K562 (cell line): ENCODE results near the gene ZDHHC14. TPM values are rescaled to one million over a fixed set of nuclear protein-coding genes. Genes with fewer than 3 reads are reported as not detected.

Source experiments
- ATAC-seq: fragments of 200-7000 bp; cut with Tn5 transposase; 3 replicates; pipeline ENCODE4 v1.9.1; 2020; ENCODE audit warnings: moderate library complexity
- Bru-seq: library from RNA; stranded (reverse); fragments of 400-500 nt; gene quantifications from one replicate; lab custom pipeline; 2021; lab: Mats Ljungman, UMichigan
- BruChase-seq, 2 experiments: library from RNA; stranded (reverse); fragments of 400-500 nt; gene quantifications; one replicate each; lab custom pipeline; 2021; lab: Mats Ljungman, UMichigan
- BruUV-seq: library from RNA; stranded (reverse); fragments of 400-500 nt; replicated peaks from 2 replicates; lab custom pipeline; 2021; lab: Mats Ljungman, UMichigan
- CTCF ChIA-PET: fragments of 300-600 bp; formaldehyde crosslinking; extraction: SDS; loops from one replicate; lab custom pipeline; 2021; ENCODE audit warnings: low intra/inter-chr PET ratio; lab: Yijun Ruan, JAX
- POLR2A ChIA-PET: fragments of 300-600, 350-650 bp; sonication (Branson Sonifier 250); formaldehyde crosslinking; extraction: SDS; loops from one replicate; lab custom pipeline; 2021; ENCODE audit warnings: antibody characterized with exemption, inconsistent platforms; lab: Yijun Ruan, JAX
- DNase-seq, 4 experiments: peaks; one replicate each; pipeline versions ENCODE4 v3.0.0 to v3.0.0-alpha.2; 2011 to 2018; ENCODE audit warnings: low spot score in 3 of 4, mixed read lengths in 3 of 4; ENCODE audit errors: extremely low read depth in 1 of 4
- FAIRE-seq: peaks from 2 replicates; lab custom pipeline; 2011; peaks lifted over from hg19 to GRCh38; lab: Jason Lieb, UNC
- H2AFZ ChIP-seq: 2 replicates; pipeline ENCODE4 v1.6.0; 2011; ENCODE audit warnings: low read depth, low read length, control low read depth, inconsistent platforms
- H3K27ac ChIP-seq: fragments of 200-600 bp; 3 replicates; pipeline ENCODE4 v1.8.0; 2011; ENCODE audit warnings: low read depth, mild to moderate bottlenecking, control low read depth, inconsistent platforms, low read length, moderate library complexity, mixed read lengths; ENCODE audit errors: extremely low read depth
- H3K27me3 ChIP-seq, 2 experiments: fragments of 300-600 bp in 1 of 2; 2 replicates in 1 of 2; 3 replicates in 1 of 2; pipeline versions ENCODE4 v1.6.0 to v1.8.0; 2011; ENCODE audit warnings: inconsistent platforms in 2 of 2, low read length in 2 of 2, mild to moderate bottlenecking in 1 of 2, mixed read lengths in 1 of 2, moderate library complexity in 1 of 2; ENCODE audit not compliant: control insufficient read depth in 2 of 2, insufficient read depth in 2 of 2
- H3K36me3 ChIP-seq: fragments of 300-600 bp; 3 replicates; pipeline ENCODE4 v1.8.0; 2011; ENCODE audit warnings: mild to moderate bottlenecking, low read length, inconsistent platforms; ENCODE audit not compliant: control insufficient read depth, insufficient read depth
- H3K4me1 ChIP-seq, 2 experiments: fragments of 200-600 bp in 1 of 2; replicated peaks in 1 of 2; 2 replicates in 1 of 2; 3 replicates in 1 of 2; pipeline versions ENCODE4 v1.5.1 to v1.8.0; 2011; ENCODE audit warnings: inconsistent platforms in 2 of 2, low read length in 2 of 2, mild to moderate bottlenecking in 1 of 2, mixed read lengths in 1 of 2, moderate library complexity in 1 of 2; ENCODE audit not compliant: control insufficient read depth in 2 of 2, insufficient read depth in 2 of 2
- H3K4me2 ChIP-seq: 2 replicates; pipeline ENCODE4 v1.6.1; 2011; ENCODE audit warnings: low read length, control low read depth, inconsistent platforms, mixed read lengths; ENCODE audit not compliant: insufficient read depth
- H3K4me3 ChIP-seq: fragments of 200-600 bp; sonication (generic), shearing (Covaris generic); 2 replicates; pipeline ENCODE4 v1.5.1; 2016; ENCODE audit warnings: control low read depth, inconsistent platforms
- H3K79me2 ChIP-seq: fragments of 200-600 bp; 3 replicates; pipeline ENCODE4 v1.8.0; 2011; ENCODE audit warnings: low read length, inconsistent platforms; ENCODE audit not compliant: control insufficient read depth, insufficient read depth
- H3K9ac ChIP-seq, 2 experiments: 2 replicates each; pipeline versions ENCODE4 v1.6.0 to v1.6.1; 2011; ENCODE audit warnings: low read depth in 2 of 2, low read length in 2 of 2, control low read depth in 1 of 2, inconsistent platforms in 1 of 2, mild to moderate bottlenecking in 1 of 2, mixed read lengths in 1 of 2; ENCODE audit not compliant: insufficient read depth in 1 of 2
- H3K9me1 ChIP-seq: one replicate; pipeline ENCODE4 v1.6.0; 2011; ENCODE audit warnings: inconsistent platforms, mild to moderate bottlenecking, low read length, moderate library complexity; ENCODE audit not compliant: control insufficient read depth, insufficient read depth
- H3K9me3 ChIP-seq: replicated peaks from 2 replicates; pipeline ENCODE4 v1.5.1; 2011; ENCODE audit warnings: low read depth, low read length, inconsistent platforms; ENCODE audit not compliant: control insufficient read depth, insufficient read depth
- H4K20me1 ChIP-seq: replicated peaks from 2 replicates; pipeline ENCODE4 v1.6.1; 2011; ENCODE audit warnings: low read length, inconsistent platforms, mixed read lengths; ENCODE audit not compliant: control insufficient read depth, insufficient read depth
- ARID1B ChIP-seq: fragments of 450-650 bp; IDR thresholded peaks from 2 replicates; pipeline ENCODE4 v1.6.1; 2016; ENCODE audit warnings: antibody characterized with exemption, mild to moderate bottlenecking, inconsistent platforms
- ATF7 ChIP-seq: fragments of 450-650 bp; IDR thresholded peaks from 2 replicates; pipeline ENCODE4 v1.7.1; 2014; ENCODE audit warnings: mild to moderate bottlenecking, moderate library complexity
- CTBP1 ChIP-seq: fragments of 450-650 bp; IDR thresholded peaks from 2 replicates; pipeline ENCODE4 v1.6.1; 2016; ENCODE audit warnings: borderline replicate concordance
- ERF ChIP-seq: fragments of 450-650 bp; formaldehyde crosslinking; IDR thresholded peaks from 2 replicates; pipeline ENCODE4 v1.4.0; 2020; ENCODE audit warnings: mild to moderate bottlenecking, mixed read lengths
- FOXK1 ChIP-seq: sonication (generic); formaldehyde crosslinking; IDR thresholded peaks from 2 replicates; pipeline ENCODE4 v1.8.0; 2022; ENCODE audit warnings: missing genetic modification reagents, mild to moderate bottlenecking, borderline replicate concordance
- YY1 ChIP-seq, 3 experiments: IDR thresholded peaks; 2 replicates each; pipeline ENCODE4 v1.6.1; 2011; ENCODE audit warnings: low read length in 2 of 3, mild to moderate bottlenecking in 2 of 3, moderate library complexity in 2 of 3, borderline replicate concordance in 1 of 3, control low read depth in 1 of 3, low read depth in 1 of 3; ENCODE audit not compliant: insufficient read depth in 3 of 3, insufficient replicate concordance in 2 of 3, control insufficient read depth in 1 of 3, insufficient read length in 1 of 3; ENCODE audit errors: extremely low read depth in 1 of 3
- ZBTB9 ChIP-seq: fragments of 450-650 bp; formaldehyde crosslinking; IDR thresholded peaks from 2 replicates; pipeline ENCODE4 v1.4.0; 2020; ENCODE audit warnings: mild to moderate bottlenecking, moderate library complexity
- ZNF3 ChIP-seq: fragments of 250-450 bp; sonication (Bioruptor Pico); IDR thresholded peaks from 2 replicates; pipeline ENCODE4 v1.5.0; 2021; ENCODE audit warnings: mild to moderate bottlenecking, moderate library complexity
- ZNF444 ChIP-seq: fragments of 250-450 bp; sonication (Bioruptor Pico); IDR thresholded peaks from 2 replicates; pipeline ENCODE4 v1.4.0; 2020; ENCODE audit warnings: mild to moderate bottlenecking, moderate library complexity
- WGBS: fragments of 100-300 bp; shearing (Covaris generic); methylation state at CpG from one replicate; pipeline ENCODE4 v1.1.6; 2016; ENCODE audit warnings: low coverage, mixed read lengths; ENCODE audit not compliant: insufficient coverage; ENCODE audit errors: missing lambda C conversion rate; 5-methylcytosine and 5-hydroxymethylcytosine counted together
- in situ Hi-C: fragments of 300-500 bp; cut with MboI; formaldehyde crosslinking; loops from 4 replicates; pipeline ENCODE4 v1.15.0; 2018; ENCODE audit warnings: inconsistent platforms, mixed read lengths
- intact Hi-C: fragments of 100-400 bp; cut with micrococcal nuclease; formaldehyde crosslinking; loops from 2 replicates; pipeline ENCODE4 v1.14.2; 2022
- long read RNA-seq, 3 experiments: library from polyadenylated mRNA in 2 of 3; library from RNA in 1 of 3; unstranded in 2 of 3; stranded (forward) in 1 of 3; transcript quantifications; one replicate each; pipeline ENCODE4 v2.0.0, GENCODE V29; 2019 to 2022
- polyA minus RNA-seq, 3 experiments: library from RNA; depleted of rRNA, polyadenylated mRNA; stranded (reverse); fragments of >200 nt; gene quantifications; 2 replicates each; pipeline ENCODE4 v1.2.3, GENCODE V29; 2011
- polyA plus RNA-seq, 8 experiments: library from polyadenylated mRNA; depleted of rRNA in 4 of 8; stranded (reverse) in 5 of 8; unstranded in 3 of 8; fragments of >200 nt; fragmentation: Nextera tagmentation in 2 of 8; fragmentation: Illumina TruSeq in 1 of 8; extraction: Ambion mirVana in 2 of 8; extraction: Trizol in 1 of 8; gene quantifications; 2 replicates each; pipeline versions ENCODE4 v1.2.1 to v1.2.3, GENCODE V29; 2011 to 2014; ENCODE audit warnings: inconsistent platforms in 1 of 8, missing spikeins in 1 of 8
- total RNA-seq, 7 experiments: library from RNA; depleted of rRNA in 6 of 7; stranded (reverse); fragments of >200 nt in 6 of 7; fragmentation: Illumina TruSeq in 2 of 7; extraction: Trizol in 2 of 7; gene quantifications; 2 replicates each; pipeline versions ENCODE4 v1.2.1 to v1.2.3, GENCODE V29; 2011 to 2021; ENCODE audit warnings: low replicate concordance in 1 of 7
- TF ChIP-seq, protein P1 (sequence below), 2 experiments: fragments of 200-800 bp in 1 of 2; sonication (Bioruptor generic) in 1 of 2; sonication (generic) in 1 of 2; formaldehyde crosslinking in 1 of 2; IDR thresholded peaks in 1 of 2; conservative IDR thresholded peaks in 1 of 2; 2 replicates each; pipeline versions ENCODE4 v1.5.0 to v1.6.1; 2016 to 2020; ENCODE audit warnings: missing compliant biosample characterization in 1 of 2, missing genetic modification characterization in 1 of 2, missing genetic modification reagents in 1 of 2

The ZDHHC14 gene
- total RNA-seq (2011; cell fraction: chromatin; rRNA removed; ENCODE audit: low replicate concordance), result 37.6 and 49.9 TPM in 2 replicates
- total RNA-seq (2011; cell fraction: nucleolus; rRNA removed), result 23.3 and 28.0 TPM in 2 replicates
- 34.2 and 58.8 TPM in 2 replicates for total RNA-seq (2011; cell fraction: nucleoplasm; rRNA removed)
- total RNA-seq (2014; rRNA removed), result 17.2 and 20.6 TPM in 2 replicates
- 9.3 and 10.2 TPM in 2 replicates for total RNA-seq (2014; rRNA removed; fragmentation: Illumina TruSeq; extraction: Trizol)
- 12.1 and 13.8 TPM in 2 replicates for total RNA-seq (2015; rRNA removed; fragmentation: Illumina TruSeq; extraction: Trizol)
- total RNA-seq (2021), result 23.1 and 24.2 TPM in 2 replicates
- polyA plus RNA-seq (2011; rRNA removed), result 6.1 and 9.4 TPM in 2 replicates
- polyA plus RNA-seq (2011; cell fraction: cytosol; rRNA removed), result 5.7 and 25.9 TPM in 2 replicates
- polyA plus RNA-seq (2011; cell fraction: nucleus; rRNA removed), result 9.8 and 25.2 TPM in 2 replicates
- 15.2 and 17.9 TPM in 2 replicates for polyA plus RNA-seq (2012)
- 15.3 and 21.4 TPM in 2 replicates for polyA plus RNA-seq (2014; fragmentation: Illumina TruSeq; extraction: Trizol)
- polyA plus RNA-seq (2014; fragmentation: Nextera tagmentation; extraction: Ambion mirVana), result under 1 TPM; 0.92 to 0.98 TPM
- 13.5 and 19.4 TPM in 2 replicates for polyA plus RNA-seq (2014; rRNA removed)
- polyA minus RNA-seq (2011; rRNA and poly(A)+ RNA removed), result 4.9 and 9.7 TPM in 2 replicates
- polyA minus RNA-seq (2011; cell fraction: cytosol; rRNA and poly(A)+ RNA removed), result 5.5 and 9.4 TPM in 2 replicates
- polyA minus RNA-seq (2011; cell fraction: nucleus; rRNA and poly(A)+ RNA removed), result 9.3 and 15.9 TPM in 2 replicates
- percentile 69 among the genes with signal in this experiment for Bru-seq, nascent RNA
- BruChase-seq, experiment 1, labeled RNA remaining after a 2-hour chase, result percentile 72 among the genes with signal in this experiment
- BruChase-seq, experiment 2, labeled RNA remaining after a 6-hour chase, result percentile 71 among the genes with signal in this experiment
- long read RNA-seq, experiment 1, full-length matches to known transcripts, result 25 of 157 reads
- long read RNA-seq, experiment 1, partial matches to known transcripts, result 91 of 157 reads
- long read RNA-seq, experiment 1, other reads (novel, unspliced or antisense), result 41 of 157 reads
- long read RNA-seq, experiment 2, full-length matches to known transcripts, result 14 of 42 reads
- long read RNA-seq, experiment 2, partial matches to known transcripts, result 10 of 42 reads
- long read RNA-seq, experiment 2, other reads (novel, unspliced or antisense), result 18 of 42 reads
- long read RNA-seq, experiment 3, full-length matches to known transcripts, result 1 of 9 reads
- long read RNA-seq, experiment 3, partial matches to known transcripts, result 7 of 9 reads
- long read RNA-seq, experiment 3, other reads (novel, unspliced or antisense), result 1 of 9 reads

- DNase-seq, result peak; percentile 87 to 95 (median 92)
- H3K9me1 ChIP-seq, result peaks cover 3% of the 10 kb centered on the region
- intact Hi-C loops, result loop anchor here (2.0 to 5.0 kb wide), 5 partner anchors 58 to 216 kb away; partner anchors contain the start of gene TMEM242
- WGBS, result under 1% methylated on average over 88 of the region's 106 CpGs
- peak within 1 kb of the TSS; percentile 88 for H3K4me2 ChIP-seq
- peak within 1 kb of the TSS; percentile 76 to 94 for H3K9ac ChIP-seq
- in situ Hi-C loops, result no loop called here
- peaks cover 9% of the 10 kb centered on the region; the same call in 1 of the 3 replicates for H3K36me3 ChIP-seq
- H2AFZ ChIP-seq, result peak within 1 kb of the TSS; percentile 76
- ATAC-seq, result peak; percentile 86
- H3K27me3 ChIP-seq, result no peaks in the 10 kb centered on the region
- POLR2A ChIA-PET, result interaction anchor here (1.5 to 2.6 kb wide), 2 partner anchors 58 to 133 kb away, joined by 6 to 15 read pairs; partner anchors contain the start of gene TMEM242
- peak within 1 kb of the TSS; percentile 77 for H3K4me3 ChIP-seq
- H3K9me3 ChIP-seq, result no peaks in the 10 kb centered on the region
- CTCF ChIA-PET, result no interaction called here
- H4K20me1 ChIP-seq, result peaks cover 10% of the 10 kb centered on the region
- BruUV-seq, result no TSS peak
- H3K79me2 ChIP-seq, result peaks cover 46% of the 10 kb centered on the region
- H3K27ac ChIP-seq, result peak within 1 kb of the TSS; percentile 75
- peak; percentile 56 for FAIRE-seq
- H3K4me1 ChIP-seq, result peaks cover 21 to 31% of the 10 kb centered on the region in 2 experiments; a peak in 4 of 5 replicates
- peak; percentile 82 for TF ChIP-seq ERF (CRISPR knock-in tag)
- TF ChIP-seq ZNF3 (CRISPR knock-in tag), result no peak
- TF ChIP-seq FOXK1 (CRISPR knock-in tag), result no peak
- TF ChIP-seq ZNF444, result no peak
- peak in 2 of 3 experiments; percentile 20 to 30 for TF ChIP-seq YY1 (IDR thresholded peaks at IDR 0.05; ENCODE audit: borderline replicate concordance in 1 of 3, control insufficient read depth in 1 of 3, extremely low read depth in 1 of 3, insufficient read depth in 3 of 3, insufficient read length in 1 of 3, insufficient replicate concordance in 2 of 3, low read depth in 1 of 3, low read length in 2 of 3)
- peak; percentile 77; the same call in 1 of the 2 replicates for TF ChIP-seq ZBTB9 (CRISPR knock-in tag)
- TF ChIP-seq ATF7, result peak; percentile 41; the same call in 1 of the 2 replicates
- TF ChIP-seq, protein P1, sequence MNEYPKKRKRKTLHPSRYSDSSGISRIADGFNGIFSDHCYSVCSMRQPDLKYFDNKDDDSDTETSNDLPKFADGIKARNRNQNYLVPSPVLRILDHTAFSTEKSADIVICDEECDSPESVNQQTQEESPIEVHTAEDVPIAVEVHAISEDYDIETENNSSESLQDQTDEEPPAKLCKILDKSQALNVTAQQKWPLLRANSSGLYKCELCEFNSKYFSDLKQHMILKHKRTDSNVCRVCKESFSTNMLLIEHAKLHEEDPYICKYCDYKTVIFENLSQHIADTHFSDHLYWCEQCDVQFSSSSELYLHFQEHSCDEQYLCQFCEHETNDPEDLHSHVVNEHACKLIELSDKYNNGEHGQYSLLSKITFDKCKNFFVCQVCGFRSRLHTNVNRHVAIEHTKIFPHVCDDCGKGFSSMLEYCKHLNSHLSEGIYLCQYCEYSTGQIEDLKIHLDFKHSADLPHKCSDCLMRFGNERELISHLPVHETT (CRISPR knock-in tag; conservative IDR thresholded peaks at IDR 0.05 in 1 of 2, IDR thresholded peaks at IDR 0.05 in 1 of 2), result peak; percentile 57 to 67; a peak in 2 of 4 replicates
- TF ChIP-seq CTBP1, result peak; percentile 98
- TF ChIP-seq ARID1B, result no peak
Observed at GRCh38 chr6:157380779-157381561, at the start of gene ZDHHC14. ZDHHC14 (plus strand) TSS chr6:157381190.
